HEK293 (cell line): Measurements from ENCODE around the gene RPL4.

Source experiments
- CTCF ChIA-PET: fragments of 350-600 bp; formaldehyde crosslinking; extraction: SDS; loops from one replicate; lab custom pipeline; 2021; ENCODE audit warnings: antibody characterized with exemption; lab: Yijun Ruan, JAX
- POLR2A ChIA-PET: fragments of 300-600 bp; formaldehyde crosslinking; extraction: SDS; loops from one replicate; lab custom pipeline; 2020; ENCODE audit warnings: antibody characterized with exemption, inconsistent platforms; lab: Yijun Ruan, JAX
- H3K27ac ChIP-seq: fragments of 200-500 bp; sonication (Bioruptor generic); 2 replicates; pipeline ENCODE4 v1.5.1; 2014; ENCODE audit warnings: low read depth, low read length, control low read depth, inconsistent platforms; ENCODE audit errors: extremely low read depth
- H3K36me3 ChIP-seq, 2 experiments: fragments of 200-500 bp in 1 of 2; sonication (Bioruptor generic) in 1 of 2; 1 replicate in 1 of 2; 2 replicates in 1 of 2; pipeline ENCODE4 v1.5.1; 2014 to 2017; ENCODE audit warnings: inconsistent platforms in 2 of 2, low read length in 2 of 2; ENCODE audit not compliant: control insufficient read depth in 2 of 2, insufficient read depth in 1 of 2
- H3K4me1 ChIP-seq: fragments of 200-500 bp; sonication (Bioruptor generic); 2 replicates; pipeline ENCODE4 v1.5.1; 2014; ENCODE audit warnings: mild to moderate bottlenecking, low read length, inconsistent platforms; ENCODE audit not compliant: control insufficient read depth, insufficient read depth
- H3K4me3 ChIP-seq: 2 replicates; pipeline ENCODE4 v1.5.1; 2011; ENCODE audit warnings: low read depth, mild to moderate bottlenecking, control low read depth, low read length, moderate library complexity
- H3K9me3 ChIP-seq: fragments of 200-500 bp; sonication (Bioruptor generic); 2 replicates; pipeline ENCODE4 v1.5.1; 2014; ENCODE audit warnings: low read depth, low read length, inconsistent platforms; ENCODE audit not compliant: control insufficient read depth, insufficient read depth
- AEBP2 ChIP-seq: fragments of 450-650 bp; formaldehyde crosslinking; IDR thresholded peaks from 2 replicates; pipeline ENCODE4 v1.5.1; 2016; ENCODE audit warnings: missing biosample characterization, missing genetic modification characterization, borderline replicate concordance
- HOXA7 ChIP-seq: sonication (generic); formaldehyde crosslinking; IDR thresholded peaks from 2 replicates; pipeline ENCODE4 v1.8.1; 2022; ENCODE audit warnings: missing genetic modification reagents, borderline replicate concordance
- KLF1 ChIP-seq: fragments of 450-650 bp; formaldehyde crosslinking; IDR thresholded peaks from 2 replicates; pipeline ENCODE4 v1.5.1; 2016; ENCODE audit warnings: missing biosample characterization, missing genetic modification characterization
- PRDM10 ChIP-seq: fragments of 450-650 bp; formaldehyde crosslinking; IDR thresholded peaks from 2 replicates; pipeline ENCODE4 v1.5.1; 2016; ENCODE audit warnings: missing biosample characterization, missing genetic modification characterization
- SCRT1 ChIP-seq: fragments of 450-650 bp; formaldehyde crosslinking; IDR thresholded peaks from 2 replicates; pipeline ENCODE4 v1.5.1; 2016; ENCODE audit warnings: missing biosample characterization, missing genetic modification characterization, borderline replicate concordance
- WT1 ChIP-seq: fragments of 450-650 bp; formaldehyde crosslinking; IDR thresholded peaks from 2 replicates; pipeline ENCODE4 v1.5.1; 2016; ENCODE audit warnings: missing biosample characterization, missing genetic modification characterization
- ZNF112 ChIP-seq: fragments of 450-650 bp; formaldehyde crosslinking; IDR thresholded peaks from 2 replicates; pipeline ENCODE4 v1.5.0; 2017; ENCODE audit warnings: missing biosample characterization, missing genetic modification characterization
- ZNF140 ChIP-seq: fragments of 450-650 bp; formaldehyde crosslinking; IDR thresholded peaks from 2 replicates; pipeline ENCODE4 v1.5.1; 2016; ENCODE audit warnings: missing biosample characterization, missing genetic modification characterization
- ZNF155 ChIP-seq: fragments of 450-650 bp; formaldehyde crosslinking; IDR thresholded peaks from 2 replicates; pipeline ENCODE4 v1.5.1; 2016; ENCODE audit warnings: missing biosample characterization, missing genetic modification characterization
- ZNF202 ChIP-seq: fragments of 450-650 bp; formaldehyde crosslinking; IDR thresholded peaks from 2 replicates; pipeline ENCODE4 v1.5.1; 2016; ENCODE audit warnings: missing biosample characterization, missing genetic modification characterization, borderline replicate concordance
- ZNF211 ChIP-seq: fragments of 450-650 bp; formaldehyde crosslinking; IDR thresholded peaks from 2 replicates; pipeline ENCODE4 v1.5.1; 2016; ENCODE audit warnings: low read depth, missing biosample characterization, missing genetic modification characterization
- ZNF214 ChIP-seq: fragments of 450-650 bp; formaldehyde crosslinking; IDR thresholded peaks from 2 replicates; pipeline ENCODE4 v1.5.1; 2017; ENCODE audit warnings: missing biosample characterization, mild to moderate bottlenecking, missing genetic modification characterization, borderline replicate concordance
- ZNF248 ChIP-seq: fragments of 450-650 bp; formaldehyde crosslinking; IDR thresholded peaks from 2 replicates; pipeline ENCODE4 v1.5.1; 2017; ENCODE audit warnings: missing biosample characterization, missing genetic modification characterization
- ZNF280C ChIP-seq: fragments of 450-650 bp; formaldehyde crosslinking; IDR thresholded peaks from 2 replicates; pipeline ENCODE4 v1.5.1; 2016; ENCODE audit warnings: missing biosample characterization, missing genetic modification characterization
- ZNF404 ChIP-seq: fragments of 450-650 bp; formaldehyde crosslinking; IDR thresholded peaks from 2 replicates; pipeline ENCODE4 v1.5.1; 2017; ENCODE audit warnings: missing biosample characterization, missing genetic modification characterization
- ZNF514 ChIP-seq: fragments of 450-650 bp; formaldehyde crosslinking; IDR thresholded peaks from 2 replicates; pipeline ENCODE4 v1.5.1; 2016; ENCODE audit warnings: missing biosample characterization, missing genetic modification characterization
- ZNF560 ChIP-seq: fragments of 450-650 bp; formaldehyde crosslinking; IDR thresholded peaks from 2 replicates; pipeline ENCODE4 v1.5.1; 2017; ENCODE audit warnings: missing biosample characterization, missing genetic modification characterization, borderline replicate concordance
- ZNF561 ChIP-seq: fragments of 450-650 bp; IDR thresholded peaks from 2 replicates; pipeline ENCODE4 v1.5.1; 2018; ENCODE audit warnings: missing biosample characterization, missing genetic modification characterization, borderline replicate concordance
- ZNF600 ChIP-seq: fragments of 450-650 bp; formaldehyde crosslinking; IDR thresholded peaks from 2 replicates; pipeline ENCODE4 v1.5.1; 2016; ENCODE audit warnings: missing biosample characterization, missing genetic modification characterization
- ZNF621 ChIP-seq: fragments of 450-650 bp; formaldehyde crosslinking; IDR thresholded peaks from 2 replicates; pipeline ENCODE4 v1.5.1; 2017; ENCODE audit warnings: missing biosample characterization, missing genetic modification characterization
- ZNF76 ChIP-seq: fragments of 450-650 bp; formaldehyde crosslinking; IDR thresholded peaks from 2 replicates; pipeline ENCODE4; 2016; ENCODE audit warnings: low read depth, missing biosample characterization, missing genetic modification characterization, borderline replicate concordance
- ZXDB ChIP-seq: fragments of 450-650 bp; formaldehyde crosslinking; IDR thresholded peaks from 2 replicates; pipeline ENCODE4 v1.5.1; 2016; ENCODE audit warnings: missing biosample characterization, missing genetic modification characterization
- TF ChIP-seq, protein P1 (sequence below): fragments of 450-650 bp; formaldehyde crosslinking; IDR thresholded peaks from 2 replicates; pipeline ENCODE4 v1.5.1; 2016; ENCODE audit warnings: missing biosample characterization, missing genetic modification characterization

RPL4 gene

GRCh38 chr15:66504563-66505429 lies at the start of gene RPL4, which contains the start of gene ZWILCH (continued):
- TF ChIP-seq ZNF214 = no peak
- no peak for TF ChIP-seq ZNF404
- peak; percentile 81; the same call in 1 of the 2 replicates for TF ChIP-seq ZNF76

DNA sequence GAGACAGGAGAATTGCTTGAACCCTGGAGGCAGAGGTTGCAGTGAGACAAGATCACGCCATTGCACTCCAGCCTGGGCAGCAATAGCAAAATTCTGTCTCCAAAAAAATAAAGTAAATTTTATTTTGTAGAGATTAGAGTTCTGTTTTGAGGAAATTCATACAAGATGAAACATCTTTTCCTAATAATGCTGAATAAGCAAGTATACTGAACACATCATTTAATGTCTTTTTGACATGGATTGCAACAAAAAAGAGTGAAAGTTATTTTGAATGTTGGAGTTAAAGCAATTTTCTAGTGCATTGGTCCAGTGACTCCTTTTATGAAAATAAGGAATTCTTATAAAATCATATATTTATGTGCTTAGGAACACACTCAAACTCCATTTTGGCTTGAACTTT lies 40.6 kb upstream of the RPL4 start:
- ChIA-PET CTCF (interaction anchor here (0.6 kb wide), 1 partner anchor 25 kb away, joined by 3 read pairs; no protein-coding TSS in a partner anchor), POLR2A (no interaction called here)
- H3K9me3 ChIP-seq = no peaks in the 10 kb centered on the region
- no peaks in the 10 kb centered on the region for H3K4me1 ChIP-seq
- H3K36me3 ChIP-seq = peaks cover 39 to 50% of the 10 kb centered on the region in 2 experiments
- no peak overlapping the region for H3K27ac ChIP-seq
- no peak overlapping the region for H3K4me3 ChIP-seq
- TF ChIP-seq ZXDB (no peak), ZNF514 (tag by site-specific recombination) (no peak), ZNF280C (tag by site-specific recombination) (no peak), ZNF211 (tag by site-specific recombination) (no peak), ZNF112 (tag by site-specific recombination) (no peak), ZNF140 (tag by site-specific recombination) (no peak), ZNF248 (no peak), ZNF600 (tag by site-specific recombination) (no peak), ZNF560 (no peak), ZNF561 (tag by site-specific recombination) (no peak)

DNA sequence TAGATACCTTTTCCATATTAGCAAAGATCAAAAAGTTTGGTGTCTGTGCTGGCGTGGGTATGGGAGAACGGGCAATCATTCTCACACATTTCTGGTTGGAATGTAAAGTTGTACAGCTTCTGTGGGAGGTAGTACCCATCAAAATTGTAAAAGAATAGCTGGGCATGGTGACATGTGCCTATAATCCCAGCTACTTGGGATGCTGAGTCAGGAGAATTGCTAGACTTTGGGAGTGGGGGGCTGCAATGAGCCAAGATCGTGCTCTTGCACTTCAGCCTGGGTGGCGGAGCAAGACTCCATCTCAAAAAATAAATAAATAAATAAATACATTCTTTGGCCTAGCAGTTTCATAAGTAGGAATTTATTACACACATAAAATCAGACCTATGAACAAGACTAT lies 38.2 kb upstream of the RPL4 start:
- Histone ChIP-seq H3K4me3 (no peak overlapping the region), H3K4me1 (no peaks in the 10 kb centered on the region), H3K36me3 (peaks cover 49 to 53% of the 10 kb centered on the region in 2 experiments), H3K9me3 (no peaks in the 10 kb centered on the region), H3K27ac (no peak overlapping the region)
- CTCF ChIA-PET = interaction anchor here (0.6 to 2.6 kb wide), 2 partner anchors 24 to 459 kb away, joined by 5 to 10 read pairs; partner anchors contain the start of gene LCTL
- POLR2A ChIA-PET = interaction anchor here (0.6 kb wide), 1 partner anchor 188 kb away, joined by 4 read pairs; no protein-coding TSS in a partner anchor
- no peak for TF ChIP-seq AEBP2 (tag by site-specific recombination)
- TF ChIP-seq ZNF621 (tag by site-specific recombination) = no peak
- TF ChIP-seq HOXA7 (CRISPR knock-in tag) = no peak
- TF ChIP-seq ZNF155 = no peak
- no peak for TF ChIP-seq SCRT1
- TF ChIP-seq ZNF202 (tag by site-specific recombination) = no peak
- no peak for TF ChIP-seq KLF1
- TF ChIP-seq, protein P1, sequence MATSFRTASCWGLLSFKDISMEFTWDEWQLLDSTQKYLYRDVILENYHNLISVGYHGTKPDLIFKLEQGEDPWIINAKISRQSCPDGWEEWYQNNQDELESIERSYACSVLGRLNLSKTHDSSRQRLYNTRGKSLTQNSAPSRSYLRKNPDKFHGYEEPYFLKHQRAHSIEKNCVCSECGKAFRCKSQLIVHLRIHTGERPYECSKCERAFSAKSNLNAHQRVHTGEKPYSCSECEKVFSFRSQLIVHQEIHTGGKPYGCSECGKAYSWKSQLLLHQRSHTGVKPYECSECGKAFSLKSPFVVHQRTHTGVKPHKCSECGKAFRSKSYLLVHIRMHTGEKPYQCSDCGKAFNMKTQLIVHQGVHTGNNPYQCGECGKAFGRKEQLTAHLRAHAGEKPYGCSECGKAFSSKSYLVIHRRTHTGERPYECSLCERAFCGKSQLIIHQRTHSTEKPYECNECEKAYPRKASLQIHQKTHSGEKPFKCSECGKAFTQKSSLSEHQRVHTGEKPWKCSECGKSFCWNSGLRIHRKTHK = no peak
- TF ChIP-seq PRDM10 (tag by site-specific recombination) = no peak
- TF ChIP-seq WT1 (tag by site-specific recombination) = no peak
